H1 (cell line): ENCODE measurements around the gene ZNF254.
A peak's percentile ranks its signal among the peaks of the same experiment; 100 is the strongest.

Experiments used
- CTCF ChIP-seq, 3 experiments: IDR thresholded peaks; 1 replicate in 2 of 3; 2 replicates in 1 of 3; pipeline versions ENCODE4 v1.5.1 to v1.6.1; 2011; ENCODE audit warnings: low read length in 3 of 3, mild to moderate bottlenecking in 3 of 3, inconsistent platforms in 2 of 3, low read depth in 1 of 3, moderate library complexity in 1 of 3; ENCODE audit not compliant: insufficient read depth in 1 of 3; ENCODE audit errors: control extremely low read depth in 1 of 3
- MAX ChIP-seq: IDR thresholded peaks from 2 replicates; pipeline ENCODE4 v1.6.1; 2012; ENCODE audit warnings: inconsistent platforms
- YY1 ChIP-seq: IDR thresholded peaks from 2 replicates; pipeline ENCODE4 v1.6.1; 2011; ENCODE audit warnings: low read depth, mild to moderate bottlenecking, low read length
- ZNF274 ChIP-seq: IDR thresholded peaks from 2 replicates; pipeline ENCODE4 v1.7.0; 2012; ENCODE audit warnings: low read length, borderline replicate concordance; ENCODE audit errors: extremely low read depth

DNA sequence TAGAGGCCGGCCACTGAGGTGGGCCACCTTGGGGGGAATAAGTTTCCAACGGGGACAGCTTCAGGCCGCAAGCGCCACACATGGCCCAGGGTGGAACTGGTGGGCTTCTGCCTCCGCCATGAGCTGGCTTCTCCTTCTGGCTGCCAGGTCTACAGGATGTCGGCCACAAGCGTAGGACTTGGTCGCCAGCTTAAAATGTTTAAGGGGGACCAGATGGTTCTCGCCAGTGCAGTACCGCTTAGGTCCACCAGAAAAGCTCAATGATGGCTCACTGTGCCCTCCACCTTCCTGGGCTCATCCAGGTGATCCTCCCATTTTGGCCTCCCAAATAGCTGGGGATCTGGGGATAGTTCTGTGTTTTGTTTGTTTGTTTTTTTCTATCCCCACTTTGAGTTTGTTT lies 38.7 kb upstream of the ZNF254 start:
- no peak for TF ChIP-seq MAX
- TF ChIP-seq CTCF (IDR thresholded peaks at IDR 0.05; ENCODE audit: control extremely low read depth in 1 of 3, insufficient read depth in 1 of 3, low read depth in 1 of 3, low read length in 3 of 3), result peak in 2 of 3 experiments; percentile 27 to 36; a peak in 2 of 4 replicates
- no peak for TF ChIP-seq ZNF274
- TF ChIP-seq YY1, result no peak
